Effector memory CD4-positive, alpha-beta T cell (primary cell): ENCODE measurements around the gene CTNND1.
"Not testable (repeated sequence)": the region's sequence is repeated elsewhere in the genome, so short reads cannot be mapped to it uniquely, and the experiment has no call there.

Experiments
- DNase-seq, 3 donors: peaks; one replicate each; pipeline ENCODE4 v3.0.0-alpha.2; 2020
- H3K27ac ChIP-seq: 2 replicates; pipeline ENCODE4 v1.7.0; 2013; ENCODE audit warnings: mild to moderate bottlenecking, low read length, moderate library complexity; ENCODE audit not compliant: insufficient read depth, poor library complexity, severe bottlenecking
- H3K27me3 ChIP-seq: replicated peaks from 2 replicates; pipeline ENCODE4 v1.7.0; 2013; ENCODE audit warnings: mild to moderate bottlenecking, low read length; ENCODE audit not compliant: insufficient read depth, control insufficient read depth, poor library complexity, severe bottlenecking
- H3K36me3 ChIP-seq: 2 replicates; pipeline ENCODE4 v1.7.0; 2013; ENCODE audit warnings: mild to moderate bottlenecking, low read length, moderate library complexity; ENCODE audit not compliant: control insufficient read depth, insufficient read depth
- H3K4me1 ChIP-seq: 2 replicates; pipeline ENCODE4 v1.7.0; 2013; ENCODE audit warnings: low read length, mild to moderate bottlenecking; ENCODE audit not compliant: control insufficient read depth, insufficient read depth, poor library complexity, severe bottlenecking
- H3K4me3 ChIP-seq: 2 replicates; pipeline ENCODE4 v1.7.0; 2013; ENCODE audit warnings: low read length, low read depth, mild to moderate bottlenecking; ENCODE audit not compliant: insufficient read depth, poor library complexity, severe bottlenecking
- H3K9me3 ChIP-seq: 2 replicates; pipeline ENCODE4 v1.7.0; 2013; ENCODE audit warnings: mild to moderate bottlenecking, low read length, moderate library complexity; ENCODE audit not compliant: control insufficient read depth
- total RNA-seq, 3 donors: gene quantifications; one replicate each; lab custom pipeline; 2026; lab: John Stamatoyannopoulos, UW

The CTNND1 gene
- total RNA-seq, result 2.9 to 3.6 (median 2.9) reads per million in 3 donors

- no peaks in the 10 kb centered on the region for H3K9me3 ChIP-seq
- no peaks in the 10 kb centered on the region for H3K27me3 ChIP-seq
- no peak within 1 kb of the TSS for H3K4me3 ChIP-seq
- no peak for DNase-seq
- H3K36me3 ChIP-seq, result no peaks in the 10 kb centered on the region
- no peaks in the 10 kb centered on the region for H3K4me1 ChIP-seq
- no peak within 1 kb of the TSS for H3K27ac ChIP-seq
These were observed at the start of gene CTNND1 for GRCh38 chr11:57761301-57762234. CTNND1 (plus strand) TSS chr11:57761802; CDS start chr11:57791479, 29,677 bp downstream.

DNA sequence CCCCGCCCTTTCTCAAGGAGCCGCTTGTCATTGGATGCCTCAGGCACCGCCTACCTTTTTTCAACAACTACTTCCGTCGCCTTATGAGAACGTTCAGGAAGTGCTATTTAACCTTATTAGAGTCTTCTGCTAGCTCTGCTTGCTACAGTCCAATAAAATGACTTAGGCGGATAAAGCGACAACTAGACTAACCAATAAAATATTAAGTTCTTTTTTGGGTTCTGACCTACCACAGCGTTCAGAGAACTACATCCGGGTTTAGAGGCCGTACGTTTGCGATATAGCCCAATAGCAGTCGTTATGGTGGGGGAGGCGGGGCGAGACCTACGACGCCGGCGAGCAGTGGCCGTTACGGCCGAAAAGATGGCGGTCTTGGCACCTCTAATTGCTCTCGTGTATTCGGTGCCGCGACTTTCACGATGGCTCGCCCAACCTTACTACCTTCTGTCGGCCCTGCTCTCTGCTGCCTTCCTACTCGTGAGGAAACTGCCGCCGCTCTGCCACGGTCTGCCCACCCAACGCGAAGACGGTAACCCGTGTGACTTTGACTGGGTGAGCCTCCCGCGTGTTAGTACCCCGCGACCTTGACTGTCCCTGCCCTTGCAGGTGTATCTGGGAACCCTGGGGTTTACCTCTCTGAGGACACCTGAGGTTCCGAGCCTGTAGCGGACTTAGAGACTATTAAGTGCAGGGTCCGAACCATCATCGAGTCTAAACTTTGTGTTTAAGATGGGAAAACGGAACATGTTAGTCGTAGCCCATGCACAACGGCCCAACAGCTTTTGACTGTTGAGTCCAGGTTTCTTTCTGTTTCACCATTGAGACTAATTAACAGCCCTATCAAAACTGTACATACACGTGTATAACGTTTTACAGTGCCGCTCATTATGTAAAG lies 49.1 kb upstream of the CTNND1 start, which contains the start of gene TMX2:
TMX2 (plus strand) TSS at position 338 of the 895 bp plus-strand sequence; CDS start at position 364, 26 bp downstream.
- Histone ChIP-seq H3K4me3 (peak within 1 kb of the TSS; percentile 90), H3K36me3 (no peaks in the 10 kb centered on the region), H3K9me3 (no peaks in the 10 kb centered on the region), H3K27me3 (no peaks in the 10 kb centered on the region), H3K27ac (peak within 1 kb of the TSS; percentile 92), H3K4me1 (peaks cover 24% of the 10 kb centered on the region)
- peak; percentile 79 to 90 (median 86) for DNase-seq

GRCh38 chr11:57713835-57714234 lies 47.8 kb upstream of the CTNND1 start:
- Histone ChIP-seq H3K4me1 (peaks cover 24% of the 10 kb centered on the region), H3K27ac (no peak overlapping the region), H3K4me3 (no peak overlapping the region), H3K9me3 (no peaks in the 10 kb centered on the region), H3K36me3 (no peaks in the 10 kb centered on the region), H3K27me3 (no peaks in the 10 kb centered on the region)
- no peak for DNase-seq

- not testable (repeated sequence) for H3K4me3 ChIP-seq, H3K27ac ChIP-seq, DNase-seq, H3K36me3 ChIP-seq, H3K9me3 ChIP-seq, H3K27me3 ChIP-seq
- peaks cover 18% of the 10 kb centered on the region for H3K4me1 ChIP-seq
These were observed 44.9 kb upstream of the CTNND1 start for GRCh38 chr11:57716726-57717125.

DNA sequence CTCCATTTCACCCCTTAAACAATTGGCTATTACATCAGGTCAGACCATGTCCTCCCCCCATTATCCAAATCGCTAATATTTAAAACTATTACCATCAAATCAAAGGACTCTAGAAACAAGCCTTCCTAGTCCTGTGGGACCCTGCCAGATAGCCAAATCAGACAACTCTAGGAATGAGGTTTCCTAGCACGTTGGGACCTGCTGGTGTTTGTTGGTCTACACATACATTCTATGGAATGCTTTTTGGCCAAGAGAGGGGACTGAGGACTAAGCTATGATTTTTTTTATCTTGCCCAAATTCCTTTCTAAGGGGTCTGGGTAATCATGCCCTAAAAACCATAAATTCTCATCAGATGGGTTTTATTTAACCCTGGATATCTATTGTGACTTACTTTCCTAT lies 34.4 kb upstream of the CTNND1 start:
- Histone ChIP-seq H3K4me3 (no peak overlapping the region), H3K36me3 (peaks cover 18% of the 10 kb centered on the region), H3K27me3 (no peaks in the 10 kb centered on the region), H3K9me3 (no peaks in the 10 kb centered on the region), H3K4me1 (no peaks in the 10 kb centered on the region), H3K27ac (no peak overlapping the region)
- DNase-seq, result no peak

DNA sequence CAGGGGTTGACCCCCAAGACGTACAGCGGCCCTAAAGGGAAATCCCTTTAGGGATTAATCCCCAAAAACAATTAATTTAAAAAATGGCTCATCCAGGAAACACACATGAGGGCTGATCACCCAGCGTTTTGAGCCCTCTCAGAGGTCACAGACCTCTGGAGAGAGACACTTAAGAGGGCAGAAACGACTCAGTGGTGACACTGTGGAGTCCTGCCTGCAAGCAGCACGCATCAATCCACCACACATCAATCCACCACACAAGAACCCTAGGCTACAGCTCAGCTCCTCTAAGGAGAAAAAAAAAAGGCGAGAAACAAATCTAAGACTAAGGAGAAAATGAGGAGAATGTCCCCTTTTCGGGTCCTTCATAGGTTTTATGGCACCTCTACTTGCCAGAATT lies 32.8 kb upstream of the CTNND1 start:
- DNase-seq, result no peak
- peaks cover 18% of the 10 kb centered on the region for H3K36me3 ChIP-seq
- H3K27me3 ChIP-seq, result no peaks in the 10 kb centered on the region
- no peak overlapping the region for H3K4me3 ChIP-seq
- H3K27ac ChIP-seq, result no peak overlapping the region
- no peaks in the 10 kb centered on the region for H3K4me1 ChIP-seq
- no peaks in the 10 kb centered on the region for H3K9me3 ChIP-seq

- no peaks in the 10 kb centered on the region for H3K9me3 ChIP-seq
- H3K4me1 ChIP-seq, result no peaks in the 10 kb centered on the region
- H3K27me3 ChIP-seq, result no peaks in the 10 kb centered on the region
- H3K4me3 ChIP-seq, result no peak overlapping the region
- H3K36me3 ChIP-seq, result peaks cover 15% of the 10 kb centered on the region
- no peak overlapping the region for H3K27ac ChIP-seq
- no peak for DNase-seq
These were observed 32.1 kb upstream of the CTNND1 start for GRCh38 chr11:57729479-57729878.

DNA sequence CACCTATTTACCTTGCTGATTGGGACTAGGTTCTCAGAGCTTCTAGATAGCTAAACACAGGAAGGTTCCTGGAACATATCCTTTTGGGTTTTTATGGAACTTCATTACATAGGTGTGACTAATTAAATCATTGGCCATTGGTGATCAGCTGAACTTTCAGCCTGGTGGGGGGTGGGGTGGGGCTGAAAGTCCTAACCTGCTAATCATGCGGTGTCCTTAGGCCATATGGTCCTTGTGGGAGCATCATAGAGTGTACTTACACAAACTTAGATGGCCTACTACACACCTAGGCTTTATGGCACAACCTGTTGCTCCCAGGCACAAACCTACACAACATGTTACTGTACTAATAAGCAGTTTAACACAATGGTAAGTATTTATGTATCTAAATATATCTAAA lies 28.9 kb upstream of the CTNND1 start:
- H3K9me3 ChIP-seq, result no peaks in the 10 kb centered on the region
- H3K27me3 ChIP-seq, result no peaks in the 10 kb centered on the region
- H3K36me3 ChIP-seq, result peaks cover 19% of the 10 kb centered on the region
- no peak overlapping the region for H3K27ac ChIP-seq
- H3K4me1 ChIP-seq, result no peaks in the 10 kb centered on the region
- DNase-seq, result no peak
- no peak overlapping the region for H3K4me3 ChIP-seq

- DNase-seq, result no peak
- Histone ChIP-seq H3K27me3 (no peaks in the 10 kb centered on the region), H3K4me3 (no peak overlapping the region), H3K36me3 (peaks cover 25% of the 10 kb centered on the region), H3K27ac (no peak overlapping the region), H3K9me3 (no peaks in the 10 kb centered on the region), H3K4me1 (peaks cover 3% of the 10 kb centered on the region)
These were observed 25.8 kb upstream of the CTNND1 start for GRCh38 chr11:57735619-57736298.
